Measurements from ENCODE around the gene EMID1.

DNA sequence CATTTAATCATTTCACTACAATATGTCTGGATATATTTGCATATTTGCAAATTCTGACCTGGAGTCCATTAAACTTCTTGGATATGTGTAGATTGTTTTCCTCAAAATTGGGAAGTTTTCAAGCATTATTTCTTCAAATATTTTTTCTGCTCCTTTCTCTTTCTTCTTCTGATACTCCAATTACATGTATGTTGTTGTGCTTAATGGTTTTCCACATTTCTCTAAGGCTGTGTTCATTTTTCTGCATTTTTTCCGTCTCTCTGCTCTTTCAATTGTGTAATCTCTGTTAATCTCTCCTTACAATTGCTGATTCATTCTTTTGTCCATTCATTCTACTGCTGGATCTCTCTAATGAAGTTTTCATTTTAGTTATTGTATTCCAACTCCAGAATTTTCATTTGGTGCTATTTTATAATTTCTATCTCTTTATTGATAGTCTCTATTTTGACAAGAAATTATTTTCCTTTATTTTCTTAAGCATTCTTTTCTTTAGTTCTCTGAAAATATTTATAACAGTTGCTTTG, 30.3 kb upstream of the EMID1 start:
- TF ChIP-seq, protein P1, sequence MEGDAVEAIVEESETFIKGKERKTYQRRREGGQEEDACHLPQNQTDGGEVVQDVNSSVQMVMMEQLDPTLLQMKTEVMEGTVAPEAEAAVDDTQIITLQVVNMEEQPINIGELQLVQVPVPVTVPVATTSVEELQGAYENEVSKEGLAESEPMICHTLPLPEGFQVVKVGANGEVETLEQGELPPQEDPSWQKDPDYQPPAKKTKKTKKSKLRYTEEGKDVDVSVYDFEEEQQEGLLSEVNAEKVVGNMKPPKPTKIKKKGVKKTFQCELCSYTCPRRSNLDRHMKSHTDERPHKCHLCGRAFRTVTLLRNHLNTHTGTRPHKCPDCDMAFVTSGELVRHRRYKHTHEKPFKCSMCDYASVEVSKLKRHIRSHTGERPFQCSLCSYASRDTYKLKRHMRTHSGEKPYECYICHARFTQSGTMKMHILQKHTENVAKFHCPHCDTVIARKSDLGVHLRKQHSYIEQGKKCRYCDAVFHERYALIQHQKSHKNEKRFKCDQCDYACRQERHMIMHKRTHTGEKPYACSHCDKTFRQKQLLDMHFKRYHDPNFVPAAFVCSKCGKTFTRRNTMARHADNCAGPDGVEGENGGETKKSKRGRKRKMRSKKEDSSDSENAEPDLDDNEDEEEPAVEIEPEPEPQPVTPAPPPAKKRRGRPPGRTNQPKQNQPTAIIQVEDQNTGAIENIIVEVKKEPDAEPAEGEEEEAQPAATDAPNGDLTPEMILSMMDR (IDR thresholded peaks at IDR 0.05), result no peak
- TF ChIP-seq, protein P2, sequence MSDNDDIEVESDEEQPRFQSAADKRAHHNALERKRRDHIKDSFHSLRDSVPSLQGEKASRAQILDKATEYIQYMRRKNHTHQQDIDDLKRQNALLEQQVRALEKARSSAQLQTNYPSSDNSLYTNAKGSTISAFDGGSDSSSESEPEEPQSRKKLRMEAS (CRISPR knock-in tag; IDR thresholded peaks at IDR 0.05), result no peak
- TF ChIP-seq MYBL2 (CRISPR knock-in tag; IDR thresholded peaks at IDR 0.05) (no peak), FOXJ3 (CRISPR knock-in tag; IDR thresholded peaks at IDR 0.05; ENCODE audit: borderline replicate concordance) (no peak), OVOL2 (CRISPR knock-in tag; IDR thresholded peaks at IDR 0.05; ENCODE audit: borderline replicate concordance) (no peak), ESRRA (CRISPR knock-in tag; IDR thresholded peaks at IDR 0.05; ENCODE audit: borderline replicate concordance) (no peak), ETV6 (CRISPR knock-in tag; IDR thresholded peaks at IDR 0.05) (no peak), SP1 (CRISPR knock-in tag; conservative IDR thresholded peaks at IDR 0.05) (no peak), NR3C1 (CRISPR knock-in tag; conservative IDR thresholded peaks at IDR 0.05; ENCODE audit: low read depth) (no peak), CREB1 (CRISPR knock-in tag; IDR thresholded peaks at IDR 0.05) (no peak), RELA (CRISPR knock-in tag; IDR thresholded peaks at IDR 0.05; ENCODE audit: borderline replicate concordance) (no peak), TEAD4 (CRISPR knock-in tag; IDR thresholded peaks at IDR 0.05) (no peak)
- TF ChIP-seq, protein P3, sequence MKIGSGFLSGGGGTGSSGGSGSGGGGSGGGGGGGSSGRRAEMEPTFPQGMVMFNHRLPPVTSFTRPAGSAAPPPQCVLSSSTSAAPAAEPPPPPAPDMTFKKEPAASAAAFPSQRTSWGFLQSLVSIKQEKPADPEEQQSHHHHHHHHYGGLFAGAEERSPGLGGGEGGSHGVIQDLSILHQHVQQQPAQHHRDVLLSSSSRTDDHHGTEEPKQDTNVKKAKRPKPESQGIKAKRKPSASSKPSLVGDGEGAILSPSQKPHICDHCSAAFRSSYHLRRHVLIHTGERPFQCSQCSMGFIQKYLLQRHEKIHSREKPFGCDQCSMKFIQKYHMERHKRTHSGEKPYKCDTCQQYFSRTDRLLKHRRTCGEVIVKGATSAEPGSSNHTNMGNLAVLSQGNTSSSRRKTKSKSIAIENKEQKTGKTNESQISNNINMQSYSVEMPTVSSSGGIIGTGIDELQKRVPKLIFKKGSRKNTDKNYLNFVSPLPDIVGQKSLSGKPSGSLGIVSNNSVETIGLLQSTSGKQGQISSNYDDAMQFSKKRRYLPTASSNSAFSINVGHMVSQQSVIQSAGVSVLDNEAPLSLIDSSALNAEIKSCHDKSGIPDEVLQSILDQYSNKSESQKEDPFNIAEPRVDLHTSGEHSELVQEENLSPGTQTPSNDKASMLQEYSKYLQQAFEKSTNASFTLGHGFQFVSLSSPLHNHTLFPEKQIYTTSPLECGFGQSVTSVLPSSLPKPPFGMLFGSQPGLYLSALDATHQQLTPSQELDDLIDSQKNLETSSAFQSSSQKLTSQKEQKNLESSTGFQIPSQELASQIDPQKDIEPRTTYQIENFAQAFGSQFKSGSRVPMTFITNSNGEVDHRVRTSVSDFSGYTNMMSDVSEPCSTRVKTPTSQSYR (CRISPR knock-in tag; IDR thresholded peaks at IDR 0.05), result no peak
- TF ChIP-seq, protein P4, sequence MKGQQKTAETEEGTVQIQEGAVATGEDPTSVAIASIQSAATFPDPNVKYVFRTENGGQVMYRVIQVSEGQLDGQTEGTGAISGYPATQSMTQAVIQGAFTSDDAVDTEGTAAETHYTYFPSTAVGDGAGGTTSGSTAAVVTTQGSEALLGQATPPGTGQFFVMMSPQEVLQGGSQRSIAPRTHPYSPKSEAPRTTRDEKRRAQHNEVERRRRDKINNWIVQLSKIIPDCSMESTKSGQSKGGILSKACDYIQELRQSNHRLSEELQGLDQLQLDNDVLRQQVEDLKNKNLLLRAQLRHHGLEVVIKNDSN (CRISPR knock-in tag; IDR thresholded peaks at IDR 0.05), result no peak

Data from WTC11 (cell line).